K562 (cell line): ENCODE measurements around the gene SPTBN5. TPM values are rescaled to one million over a fixed set of nuclear protein-coding genes. Genes with fewer than 3 reads are reported as not detected.
A peak's percentile ranks its signal among the peaks of the same experiment; 100 is the strongest.

Experiments used
- ATF1 ChIP-seq, 2 experiments: fragments of 450-650 bp in 1 of 2; IDR thresholded peaks; 2 replicates each; pipeline ENCODE4 v1.6.1; 2016; ENCODE audit warnings: missing compliant biosample characterization in 1 of 2, missing genetic modification characterization in 1 of 2
- DPF2 ChIP-seq: fragments of 450-650 bp; IDR thresholded peaks from 2 replicates; pipeline ENCODE4 v1.6.1; 2016
- FOXK1 ChIP-seq: sonication (generic); formaldehyde crosslinking; IDR thresholded peaks from 2 replicates; pipeline ENCODE4 v1.8.0; 2022; ENCODE audit warnings: missing genetic modification reagents, mild to moderate bottlenecking, borderline replicate concordance
- HLTF ChIP-seq: fragments of 450-650 bp; IDR thresholded peaks from 2 replicates; pipeline ENCODE4 v1.6.1; 2016
- HNRNPK ChIP-seq: fragments of 200-400 bp; formaldehyde crosslinking; IDR thresholded peaks from one replicate; pipeline ENCODE4 v1.6.1; 2018; ENCODE audit warnings: mild to moderate bottlenecking, low read depth, low read length; ENCODE audit not compliant: poor library complexity, severe bottlenecking
- SMAD4 ChIP-seq: fragments of 250-450 bp; sonication (Bioruptor Pico); conservative IDR thresholded peaks from 2 replicates; pipeline ENCODE4 v1.8.0; 2021; ENCODE audit warnings: inconsistent platforms, mild to moderate bottlenecking, moderate library complexity
- TARDBP ChIP-seq: fragments of 450-650 bp; IDR thresholded peaks from 2 replicates; pipeline ENCODE4 v1.6.1; 2016
- THAP12 ChIP-seq: fragments of 250-450 bp; sonication (Bioruptor Pico); IDR thresholded peaks from 2 replicates; pipeline ENCODE4 v1.9.0; 2021; ENCODE audit warnings: mild to moderate bottlenecking, inconsistent platforms
- ZNF76 ChIP-seq: fragments of 250-450 bp; sonication (Bioruptor Pico); IDR thresholded peaks from 2 replicates; pipeline ENCODE4 v1.4.0; 2020; ENCODE audit warnings: mild to moderate bottlenecking, moderate library complexity, borderline replicate concordance
- polyA plus RNA-seq, 8 experiments: library from polyadenylated mRNA; depleted of rRNA in 4 of 8; stranded (reverse) in 5 of 8; unstranded in 3 of 8; fragments of >200 nt; fragmentation: Nextera tagmentation in 2 of 8; fragmentation: Illumina TruSeq in 1 of 8; extraction: Ambion mirVana in 2 of 8; extraction: Trizol in 1 of 8; gene quantifications; 2 replicates each; pipeline versions ENCODE4 v1.2.1 to v1.2.3, GENCODE V29; 2011 to 2014; ENCODE audit warnings: inconsistent platforms in 1 of 8, missing spikeins in 1 of 8
- total RNA-seq, 7 experiments: library from RNA; depleted of rRNA in 6 of 7; stranded (reverse); fragments of >200 nt in 6 of 7; fragmentation: Illumina TruSeq in 2 of 7; extraction: Trizol in 2 of 7; gene quantifications; 2 replicates each; pipeline versions ENCODE4 v1.2.1 to v1.2.3, GENCODE V29; 2011 to 2021; ENCODE audit warnings: low replicate concordance in 1 of 7
- TF ChIP-seq, protein P1 (sequence below): fragments of 450-650 bp; IDR thresholded peaks from one replicate; pipeline ENCODE4 v1.6.1; 2018; ENCODE audit warnings: mild to moderate bottlenecking, moderate library complexity; ENCODE audit not compliant: partially characterized antibody
- TF ChIP-seq, protein P2 (sequence below), 2 experiments: fragments of 450-650 bp; IDR thresholded peaks; 2 replicates each; pipeline ENCODE4 v1.6.1; 2016; ENCODE audit warnings: mild to moderate bottlenecking in 2 of 2, borderline replicate concordance in 1 of 2, low read depth in 1 of 2, moderate library complexity in 1 of 2

Gene SPTBN5
- total and polyA plus RNA-seq, 9 of the 15 experiments (the other 6 are each of a cell fraction or from before 2014, with no cell fraction given) = 0.02 TPM; not detected in 8

- TF ChIP-seq THAP12 (CRISPR knock-in tag) = peak; percentile 38; the same call in 1 of the 2 replicates
- TF ChIP-seq HLTF = peak; percentile 74
- TF ChIP-seq, protein P1, sequence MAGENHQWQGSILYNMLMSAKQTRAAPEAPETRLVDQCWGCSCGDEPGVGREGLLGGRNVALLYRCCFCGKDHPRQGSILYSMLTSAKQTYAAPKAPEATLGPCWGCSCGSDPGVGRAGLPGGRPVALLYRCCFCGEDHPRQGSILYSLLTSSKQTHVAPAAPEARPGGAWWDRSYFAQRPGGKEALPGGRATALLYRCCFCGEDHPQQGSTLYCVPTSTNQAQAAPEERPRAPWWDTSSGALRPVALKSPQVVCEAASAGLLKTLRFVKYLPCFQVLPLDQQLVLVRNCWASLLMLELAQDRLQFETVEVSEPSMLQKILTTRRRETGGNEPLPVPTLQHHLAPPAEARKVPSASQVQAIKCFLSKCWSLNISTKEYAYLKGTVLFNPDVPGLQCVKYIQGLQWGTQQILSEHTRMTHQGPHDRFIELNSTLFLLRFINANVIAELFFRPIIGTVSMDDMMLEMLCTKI = no peak
- peak; percentile 51 for TF ChIP-seq DPF2
- TF ChIP-seq ZNF76 (CRISPR knock-in tag) = no peak
- TF ChIP-seq, protein P2, sequence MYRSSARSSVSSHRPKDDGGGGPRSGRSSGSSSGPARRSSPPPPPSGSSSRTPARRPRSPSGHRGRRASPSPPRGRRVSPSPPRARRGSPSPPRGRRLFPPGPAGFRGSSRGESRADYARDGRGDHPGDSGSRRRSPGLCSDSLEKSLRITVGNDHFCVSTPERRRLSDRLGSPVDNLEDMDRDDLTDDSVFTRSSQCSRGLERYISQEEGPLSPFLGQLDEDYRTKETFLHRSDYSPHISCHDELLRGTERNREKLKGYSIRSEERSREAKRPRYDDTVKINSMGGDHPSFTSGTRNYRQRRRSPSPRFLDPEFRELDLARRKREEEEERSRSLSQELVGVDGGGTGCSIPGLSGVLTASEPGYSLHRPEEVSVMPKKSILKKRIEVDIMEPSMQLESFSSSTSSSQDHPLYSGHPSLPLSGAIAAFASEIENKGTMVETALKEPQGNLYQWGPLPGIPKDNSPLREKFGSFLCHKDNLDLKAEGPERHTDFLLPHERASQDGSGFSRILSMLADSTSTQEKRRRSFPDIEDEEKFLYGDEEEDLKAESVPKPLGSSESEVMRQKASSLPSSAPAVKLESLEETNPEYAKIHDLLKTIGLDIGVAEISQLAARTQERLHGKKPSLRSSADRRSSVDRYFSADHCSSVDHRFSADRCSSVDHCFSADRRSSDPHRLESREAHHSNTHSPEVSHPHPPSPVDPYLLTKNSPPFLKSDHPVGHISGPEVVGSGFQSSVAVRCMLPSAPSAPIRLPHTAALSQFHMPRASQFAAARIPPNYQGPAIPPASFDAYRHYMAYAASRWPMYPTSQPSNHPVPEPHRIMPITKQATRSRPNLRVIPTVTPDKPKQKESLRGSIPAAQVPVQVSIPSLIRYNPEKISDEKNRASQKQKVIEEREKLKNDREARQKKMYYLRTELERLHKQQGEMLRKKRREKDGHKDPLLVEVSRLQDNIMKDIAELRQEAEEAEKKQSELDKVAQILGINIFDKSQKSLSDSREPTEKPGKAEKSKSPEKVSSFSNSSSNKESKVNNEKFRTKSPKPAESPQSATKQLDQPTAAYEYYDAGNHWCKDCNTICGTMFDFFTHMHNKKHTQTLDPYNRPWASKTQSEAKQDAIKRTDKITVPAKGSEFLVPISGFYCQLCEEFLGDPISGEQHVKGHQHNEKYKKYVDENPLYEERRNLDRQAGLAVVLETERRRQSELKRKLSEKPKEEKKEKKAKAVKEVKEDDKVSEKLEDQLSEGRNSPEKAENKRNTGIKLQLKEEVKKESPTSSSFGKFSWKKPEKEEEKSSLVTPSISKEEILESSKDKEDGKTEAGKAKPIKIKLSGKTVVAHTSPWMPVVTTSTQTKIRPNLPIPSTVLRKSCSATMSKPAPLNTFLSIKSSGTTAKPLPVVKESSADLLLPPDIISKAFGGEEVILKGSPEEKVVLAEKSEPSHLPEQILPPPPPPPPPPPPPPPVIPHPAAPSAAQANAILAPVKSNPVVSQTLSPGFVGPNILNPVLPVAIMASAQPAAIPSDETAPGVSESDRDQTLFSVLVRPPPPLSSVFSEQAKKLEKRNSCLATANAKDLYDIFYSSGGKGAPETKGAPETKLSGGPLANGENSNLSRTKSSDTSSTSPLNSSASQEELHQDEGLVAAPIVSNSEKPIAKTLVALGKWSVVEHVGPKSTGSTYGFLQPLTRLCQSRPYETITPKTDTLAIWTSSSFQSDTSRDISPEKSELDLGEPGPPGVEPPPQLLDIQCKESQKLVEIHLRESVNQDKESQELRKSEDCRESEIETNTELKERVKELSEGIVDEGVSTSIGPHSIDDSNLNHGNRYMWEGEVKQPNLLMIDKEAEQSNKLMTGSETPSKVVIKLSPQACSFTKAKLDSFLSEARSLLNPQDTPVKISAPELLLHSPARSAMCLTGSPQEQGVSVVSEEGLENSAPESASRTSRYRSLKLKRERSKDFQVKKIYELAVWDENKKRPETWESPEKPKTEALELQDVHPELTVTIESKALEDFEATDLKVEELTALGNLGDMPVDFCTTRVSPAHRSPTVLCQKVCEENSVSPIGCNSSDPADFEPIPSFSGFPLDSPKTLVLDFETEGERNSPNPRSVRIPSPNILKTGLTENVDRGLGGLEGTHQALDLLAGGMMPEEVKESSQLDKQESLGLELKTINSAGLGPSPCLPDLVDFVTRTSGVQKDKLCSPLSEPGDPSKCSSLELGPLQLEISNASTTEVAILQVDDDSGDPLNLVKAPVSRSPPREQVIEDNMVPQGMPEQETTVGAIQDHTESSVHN (IDR thresholded peaks at IDR 0.05; ENCODE audit: borderline replicate concordance in 1 of 2, low read depth in 1 of 2) = no peak
- TF ChIP-seq SMAD4 (CRISPR knock-in tag) = 0 out of 2 replicates have a peak, but pooled peaks have one; percentile 40
- no peak for TF ChIP-seq FOXK1 (CRISPR knock-in tag)
- TF ChIP-seq ATF1 (CRISPR knock-in tag; IDR thresholded peaks at IDR 0.05) = no peak; the same call in 1 of the 2 replicates
- peak; percentile 76; the same call in 1 of the 2 replicates for TF ChIP-seq ATF1 (tag; IDR thresholded peaks at IDR 0.05)
- no peak; the same call in 1 of the 2 replicates for TF ChIP-seq TARDBP
- peak; percentile 29 for TF ChIP-seq HNRNPK
These were observed 65.7 kb downstream of the SPTBN5 start, which contains the start of gene JMJD7 (continued) for GRCh38 chr15:41827880-41828806.
